Measurements from ENCODE around the gene PTPN18.

DNA sequence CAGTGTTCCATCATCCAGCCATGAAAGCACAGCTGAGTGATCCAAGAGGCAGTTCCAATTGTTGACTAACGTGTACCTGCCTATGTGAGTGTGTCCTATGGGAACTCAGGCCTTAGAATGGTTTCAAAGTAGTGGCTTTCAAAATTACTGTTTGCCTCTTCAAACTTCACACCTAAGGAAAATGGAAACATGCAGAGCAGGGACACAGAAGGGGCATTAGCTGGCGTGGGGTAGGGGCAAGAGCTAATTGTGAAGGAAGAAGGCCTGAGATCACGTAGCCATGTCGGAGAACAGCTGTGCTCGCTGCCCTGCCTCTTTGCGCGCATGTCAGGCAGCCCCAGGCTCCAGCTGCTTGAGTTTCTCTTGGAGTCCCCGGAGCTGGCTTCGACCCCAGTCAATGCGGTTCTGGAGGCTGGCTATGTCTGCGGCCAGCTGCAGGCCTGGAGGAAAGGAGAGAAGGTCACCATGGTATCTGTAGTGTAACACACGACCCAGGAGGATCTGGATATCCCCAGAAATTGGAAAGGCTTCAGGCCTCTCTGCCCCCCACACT lies 17.0 kb upstream of the PTPN18 start:
- TF ChIP-seq, protein P1, sequence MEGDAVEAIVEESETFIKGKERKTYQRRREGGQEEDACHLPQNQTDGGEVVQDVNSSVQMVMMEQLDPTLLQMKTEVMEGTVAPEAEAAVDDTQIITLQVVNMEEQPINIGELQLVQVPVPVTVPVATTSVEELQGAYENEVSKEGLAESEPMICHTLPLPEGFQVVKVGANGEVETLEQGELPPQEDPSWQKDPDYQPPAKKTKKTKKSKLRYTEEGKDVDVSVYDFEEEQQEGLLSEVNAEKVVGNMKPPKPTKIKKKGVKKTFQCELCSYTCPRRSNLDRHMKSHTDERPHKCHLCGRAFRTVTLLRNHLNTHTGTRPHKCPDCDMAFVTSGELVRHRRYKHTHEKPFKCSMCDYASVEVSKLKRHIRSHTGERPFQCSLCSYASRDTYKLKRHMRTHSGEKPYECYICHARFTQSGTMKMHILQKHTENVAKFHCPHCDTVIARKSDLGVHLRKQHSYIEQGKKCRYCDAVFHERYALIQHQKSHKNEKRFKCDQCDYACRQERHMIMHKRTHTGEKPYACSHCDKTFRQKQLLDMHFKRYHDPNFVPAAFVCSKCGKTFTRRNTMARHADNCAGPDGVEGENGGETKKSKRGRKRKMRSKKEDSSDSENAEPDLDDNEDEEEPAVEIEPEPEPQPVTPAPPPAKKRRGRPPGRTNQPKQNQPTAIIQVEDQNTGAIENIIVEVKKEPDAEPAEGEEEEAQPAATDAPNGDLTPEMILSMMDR (IDR thresholded peaks at IDR 0.05; ENCODE audit: low read depth, low read length), result no peak
- TF ChIP-seq EZH2phosphoT487 (IDR thresholded peaks at IDR 0.05; ENCODE audit: low read depth), result no peak
